ENCODE data around the gene MYL5.

- TF ChIP-seq CTCF (IDR thresholded peaks at IDR 0.05; ENCODE audit: insufficient read depth, low read depth, low read length) = no peak
- TF ChIP-seq EZH2 (IDR thresholded peaks at IDR 0.05; ENCODE audit: insufficient read depth, low read length) = no peak
These were observed 32.7 kb downstream of the MYL5 start for GRCh38 chr4:706834-707598.
